GM19468 (cell line): ENCODE results near the gene ADGRB2.

Experiments used
- ATAC-seq: cut with Tn5 transposase; IDR thresholded peaks from one replicate; pipeline ENCODE4 v1.9.1; 2021; ENCODE audit warnings: mild to moderate bottlenecking, moderate library complexity, moderate number of reproducible peaks; ENCODE audit not compliant: unreplicated experiment; ENCODE audit errors: extremely low read depth

ADGRB2 gene

GRCh38 chr1:31752952-31753475, 11.1 kb downstream of the ADGRB2 start:
- ATAC-seq, result no peak

GRCh38 chr1:31752258-31752657, 11.9 kb downstream of the ADGRB2 start:
- ATAC-seq, result no peak

- no peak for ATAC-seq
Measured at GRCh38 chr1:31751822-31752241, 12.3 kb downstream of the ADGRB2 start.

- no peak for ATAC-seq
Measured at GRCh38 chr1:31750858-31751510, 13.2 kb downstream of the ADGRB2 start.

- ATAC-seq, result no peak
Measured at GRCh38 chr1:31749785-31750735, 14.1 kb downstream of the ADGRB2 start.

GRCh38 chr1:31748365-31748764, 15.8 kb downstream of the ADGRB2 start:
- no peak for ATAC-seq

GRCh38 chr1:31747304-31747703, 16.8 kb downstream of the ADGRB2 start:
- ATAC-seq, result no peak

- no peak for ATAC-seq
Measured at GRCh38 chr1:31746687-31747086, 17.5 kb downstream of the ADGRB2 start.

GRCh38 chr1:31745946-31746670, 18.0 kb downstream of the ADGRB2 start:
- no peak for ATAC-seq

GRCh38 chr1:31745096-31745945, 18.8 kb downstream of the ADGRB2 start:
- no peak for ATAC-seq

GRCh38 chr1:31744165-31744888, 19.8 kb downstream of the ADGRB2 start:
- ATAC-seq, result no peak

- no peak for ATAC-seq
Measured at GRCh38 chr1:31742462-31743212, 21.5 kb downstream of the ADGRB2 start.

GRCh38 chr1:31739346-31739745, 24.8 kb downstream of the ADGRB2 start:
- no peak for ATAC-seq

GRCh38 chr1:31736675-31737074, 27.5 kb downstream of the ADGRB2 start:
- ATAC-seq, result no peak

- no peak for ATAC-seq
Measured at GRCh38 chr1:31735571-31735970, 28.6 kb downstream of the ADGRB2 start.

- ATAC-seq, result no peak
Measured at GRCh38 chr1:31734582-31735107, 29.5 kb downstream of the ADGRB2 start.

GRCh38 chr1:31733389-31734219, 30.5 kb downstream of the ADGRB2 start:
- no peak for ATAC-seq
